Eye (tissue), 1 donor: ENCODE measurements around the gene HHATL.

Experiments used
- DNase-seq: peaks from one replicate; pipeline ENCODE4 v3.0.0-alpha.2; 2015

Gene HHATL

GRCh38 chr3:42696356-42697288, 6.0 kb downstream of the HHATL start:
- DNase-seq: no peak

DNA sequence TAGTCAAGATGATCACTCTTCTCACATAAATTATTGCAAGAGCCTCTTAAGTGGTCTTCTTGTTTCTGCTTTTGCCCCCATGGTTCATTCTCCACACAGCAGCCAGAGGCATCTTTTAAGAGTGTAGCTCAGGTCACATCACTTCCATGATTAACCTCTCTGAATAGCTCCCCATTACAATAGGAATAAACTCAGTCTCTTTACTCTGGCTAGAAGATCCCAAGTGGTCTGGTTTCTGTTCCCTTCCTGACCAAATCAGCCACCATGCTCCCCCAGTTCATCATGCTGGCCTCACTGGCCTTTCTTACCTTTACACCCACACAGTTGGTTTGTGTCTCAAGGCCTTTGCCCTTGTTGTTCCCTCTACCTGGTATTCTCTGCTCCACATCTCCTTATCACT, 8.2 kb downstream of the HHATL start:
- no peak for DNase-seq

GRCh38 chr3:42693530-42693930, 9.1 kb downstream of the HHATL start:
- no peak for DNase-seq

DNA sequence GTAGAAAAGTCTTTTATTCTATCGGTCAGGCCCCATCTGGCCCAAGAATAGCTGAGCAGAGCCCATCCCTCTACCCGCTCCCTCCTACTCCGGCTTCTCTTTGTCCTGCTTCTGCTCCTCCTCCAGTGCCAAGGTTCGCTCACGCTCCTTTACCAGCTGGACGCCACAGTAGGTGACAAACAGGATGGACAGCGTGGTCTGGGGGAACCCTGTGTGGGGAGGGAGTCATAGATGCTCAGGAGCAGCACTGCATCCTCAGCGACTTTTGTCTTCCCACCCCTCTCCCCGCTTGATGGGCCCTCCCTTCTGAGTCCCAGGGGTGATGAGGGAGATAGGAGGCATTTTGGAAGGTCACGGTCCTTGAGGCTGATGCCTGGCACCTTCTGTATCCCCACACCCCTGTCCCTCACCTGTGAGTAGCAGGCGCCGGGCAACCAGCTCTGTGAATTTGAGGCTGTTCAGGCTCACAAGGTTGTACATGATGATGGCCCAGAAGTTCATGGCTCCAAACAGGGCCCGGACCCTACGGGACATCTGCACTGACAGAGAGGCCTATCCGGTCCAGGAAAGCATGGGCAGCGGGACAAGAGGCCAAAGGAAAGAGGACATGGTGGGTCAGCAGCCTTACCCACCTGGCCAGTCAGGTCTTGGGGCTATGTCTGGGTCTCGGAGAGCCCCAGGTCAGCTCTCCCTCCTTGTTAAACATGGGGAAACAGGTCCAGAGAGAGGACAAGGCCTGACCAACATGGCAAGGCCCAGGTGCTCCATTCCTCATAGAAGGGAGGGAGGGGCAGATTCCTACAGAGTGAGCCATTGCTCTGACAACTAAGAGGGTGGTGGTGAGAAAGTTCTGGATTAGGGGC, 9.7 kb downstream of the HHATL start:
- no peak for DNase-seq

DNA sequence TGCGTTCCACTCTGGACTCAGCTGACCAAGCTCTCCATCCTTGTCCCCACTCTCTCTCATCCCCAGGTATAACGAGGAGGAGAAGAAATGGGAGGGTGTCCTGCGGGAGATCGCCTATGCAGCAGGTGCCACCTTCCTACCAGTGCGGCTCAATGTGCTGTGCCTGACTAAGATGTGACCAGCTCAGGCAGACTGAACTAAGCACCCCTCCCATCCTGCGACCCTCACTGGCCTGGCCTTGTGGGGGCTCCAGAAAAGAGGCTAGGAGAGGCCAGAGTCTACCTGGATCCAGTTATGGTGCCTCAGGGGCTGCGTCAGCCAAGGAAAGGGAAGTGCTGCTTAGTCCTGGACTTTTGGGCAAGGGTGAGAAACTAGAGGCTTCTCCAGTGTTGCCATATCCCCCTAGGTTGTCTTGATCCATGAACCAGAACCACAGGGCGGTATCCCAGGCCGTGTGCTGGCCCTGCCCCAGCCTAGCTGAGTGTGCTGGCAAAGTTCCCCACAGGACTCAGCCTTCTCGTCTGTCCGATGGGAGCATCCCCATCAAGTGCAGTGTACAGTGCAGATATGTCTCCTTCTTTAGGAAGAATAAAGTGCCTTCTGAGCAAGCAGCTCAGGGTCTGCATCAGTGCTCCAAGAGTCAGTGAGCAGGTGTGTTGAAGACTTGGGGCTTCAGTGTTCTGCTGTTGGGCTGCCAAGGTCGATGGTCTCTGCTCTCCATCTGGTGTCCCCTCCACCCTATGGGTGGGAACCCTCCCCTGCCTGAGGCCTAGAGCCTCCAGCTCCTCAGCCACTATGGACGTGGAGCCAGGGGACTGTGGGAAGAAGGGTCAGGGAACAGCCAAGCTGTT, 10.6 kb downstream of the HHATL start:
- DNase-seq: no peak

- no peak for DNase-seq
Observed at GRCh38 chr3:42690766-42691680, 11.6 kb downstream of the HHATL start.

- no peak for DNase-seq
Observed at GRCh38 chr3:42690191-42690590, 12.4 kb downstream of the HHATL start.

GRCh38 chr3:42689421-42690014, 13.1 kb downstream of the HHATL start:
- no peak for DNase-seq

- DNase-seq: no peak
Observed at GRCh38 chr3:42688487-42689420, 13.8 kb downstream of the HHATL start.

- DNase-seq: no peak
Observed at GRCh38 chr3:42688016-42688415, 14.6 kb downstream of the HHATL start.

GRCh38 chr3:42686832-42687650, 15.6 kb downstream of the HHATL start:
- no peak for DNase-seq

- DNase-seq: peak; percentile 36
Observed at GRCh38 chr3:42685891-42686820, 16.4 kb downstream of the HHATL start.

- DNase-seq: no peak
Observed at GRCh38 chr3:42685363-42685881, 17.2 kb downstream of the HHATL start, which contains the start of gene KLHL40. TSS of gene KLHL40 (plus strand) at chr3:42685537. CDS start at chr3:42685619, 82 bp downstream.

DNA sequence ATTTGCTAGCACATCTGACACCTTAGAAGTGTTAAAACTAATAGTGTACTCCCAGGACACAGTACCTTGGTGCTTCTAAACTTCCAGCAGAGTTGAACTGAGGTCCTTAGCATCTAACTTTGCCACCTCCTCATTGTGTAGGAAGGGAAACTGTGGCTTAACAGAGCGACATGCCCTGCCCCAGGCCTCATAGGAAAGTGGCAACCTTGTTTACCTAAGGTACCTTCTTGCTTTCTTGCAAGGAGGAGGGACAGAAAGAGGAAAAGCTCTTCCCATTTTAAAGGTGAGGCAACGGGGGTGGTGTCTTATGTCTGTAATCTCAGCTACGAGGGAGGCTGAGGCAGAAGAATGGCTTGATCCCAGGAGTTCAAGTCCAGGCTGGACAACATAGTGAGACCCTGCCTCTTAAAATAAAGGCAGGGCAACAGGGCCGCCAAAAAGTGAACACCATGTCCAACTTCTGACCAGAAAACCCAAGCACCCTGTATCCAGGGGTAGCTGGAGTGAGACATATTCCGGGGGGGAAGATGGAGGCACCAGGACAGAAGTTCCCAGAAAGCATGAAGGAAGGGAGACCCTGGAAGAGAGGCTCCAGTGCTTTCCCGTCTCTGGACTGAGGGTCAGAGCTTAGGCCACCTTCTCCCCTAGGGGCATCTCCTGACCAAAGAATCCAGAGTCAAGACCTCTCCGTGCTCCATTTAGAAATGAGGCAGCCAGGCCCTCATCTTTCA, 17.8 kb downstream of the HHATL start:
- no peak for DNase-seq

DNA sequence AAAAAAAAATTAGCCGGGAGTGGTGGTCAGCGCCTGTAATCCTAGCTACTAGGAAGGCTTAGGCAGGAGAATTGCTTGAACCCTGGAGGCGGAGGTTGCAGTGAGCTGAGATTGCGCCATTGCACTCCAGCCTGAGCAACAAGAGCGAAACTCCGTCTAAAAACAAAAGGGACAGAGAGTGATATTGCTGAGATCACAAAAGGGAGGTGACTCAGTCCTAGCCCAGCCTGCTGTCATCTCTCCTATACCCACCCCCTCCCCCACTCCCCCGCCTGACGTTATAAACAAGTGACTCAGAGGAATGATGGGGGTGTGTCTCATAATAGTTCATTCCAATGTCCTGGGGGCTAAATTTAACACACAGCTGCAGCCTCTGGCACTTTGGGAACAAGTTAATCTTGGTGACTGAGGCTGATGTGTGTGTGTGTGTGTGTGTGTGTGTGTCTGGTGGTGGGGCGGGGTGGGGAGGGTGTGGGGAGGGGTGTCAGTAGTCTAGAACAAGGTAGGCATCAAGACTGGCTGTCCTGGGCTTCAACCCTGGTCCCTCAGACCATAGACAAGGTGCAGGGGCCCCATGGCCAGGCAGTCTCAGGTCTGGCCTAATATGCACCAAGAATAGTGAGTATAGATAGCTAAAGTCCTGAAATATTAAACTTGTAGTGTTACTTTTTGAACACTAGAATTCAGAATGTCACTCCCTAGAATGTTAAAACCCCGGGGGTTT, 18.6 kb downstream of the HHATL start:
- DNase-seq: peak; percentile 35
